HCT116 (cell line): ENCODE measurements around the gene PSMD4. TPM values are rescaled to one million over a fixed set of nuclear protein-coding genes. Genes with fewer than 3 reads are reported as not detected.
"Not testable (repeated sequence)": the region's sequence is repeated elsewhere in the genome, so short reads cannot be mapped to it uniquely, and the experiment has no call there.

Experiments used
- ATAC-seq: fragments of 200-7000 bp; cut with Tn5 transposase; 2 replicates; pipeline ENCODE4 v1.9.1; 2020; ENCODE audit warnings: mild to moderate bottlenecking, moderate library complexity
- BruUV-seq: library from RNA; stranded (reverse); fragments of 400-500 nt; replicated peaks from 2 replicates; lab custom pipeline; 2021; lab: Mats Ljungman, UMichigan
- CTCF ChIA-PET: fragments of 300-600 bp; sonication (Branson Sonifier 250); formaldehyde crosslinking; loops from one replicate; lab custom pipeline; 2021; ENCODE audit warnings: antibody characterized with exemption; lab: Charles Lee
- POLR2A ChIA-PET: fragments of 300-600, 350-600 bp; sonication (Branson Sonifier 250); formaldehyde crosslinking; loops from one replicate; lab custom pipeline; 2021; ENCODE audit warnings: antibody characterized with exemption; lab: Charles Lee
- RAD21 ChIA-PET, 2 experiments: fragments of 300-600 bp; sonication (Branson Sonifier 250); formaldehyde crosslinking; loops; one replicate each; lab custom pipeline; 2023; ENCODE audit warnings: low total read pairs in 2 of 2; ENCODE audit not compliant: uncharacterized antibody in 2 of 2, unreplicated experiment in 2 of 2, low non-redundant PET in 1 of 2; lab: Charles Lee
- DNase-seq: peaks from one replicate; pipeline ENCODE4 v3.0.0-alpha.2; 2010; ENCODE audit warnings: low read depth, low spot score
- H2AFZ ChIP-seq: fragments of 200-600 bp; shearing (Covaris generic), sonication (generic); 2 replicates; pipeline ENCODE4 v1.6.1; 2017; ENCODE audit warnings: low read depth, mixed run types, mixed read lengths, antibody characterized with exemption, low read length; ENCODE audit not compliant: poor library complexity, severe bottlenecking
- H3K27ac ChIP-seq: 2 replicates; pipeline ENCODE4 v1.5.1; 2012; ENCODE audit warnings: low read depth, low read length
- H3K27me3 ChIP-seq: fragments of 200-600 bp; sonication (generic); 2 replicates; pipeline ENCODE4 v1.6.1; 2016; ENCODE audit warnings: mixed run types, low read length, mixed read lengths; ENCODE audit not compliant: insufficient read depth
- H3K36me3 ChIP-seq, 2 experiments: fragments of 200-500 bp in 1 of 2; fragments of 200-600 bp in 1 of 2; sonication (Bioruptor generic) in 1 of 2; sonication (generic) in 1 of 2; 2 replicates each; pipeline versions ENCODE4 v1.5.1 to v1.6.1; 2014 to 2016; ENCODE audit warnings: low read length in 2 of 2, inconsistent platforms in 1 of 2, mixed read lengths in 1 of 2, mixed run types in 1 of 2; ENCODE audit not compliant: insufficient read depth in 2 of 2, control insufficient read depth in 1 of 2
- H3K4me1 ChIP-seq, 2 experiments: fragments of 200-600 bp in 1 of 2; sonication (generic) in 1 of 2; 2 replicates each; pipeline versions ENCODE4 v1.5.1 to v1.6.1; 2012 to 2017; ENCODE audit warnings: low read length in 2 of 2, inconsistent platforms in 1 of 2, mild to moderate bottlenecking in 1 of 2, mixed read lengths in 1 of 2, mixed run types in 1 of 2, moderate library complexity in 1 of 2; ENCODE audit not compliant: insufficient read depth in 2 of 2, control insufficient read depth in 1 of 2
- H3K4me2 ChIP-seq: fragments of 200-600 bp; sonication (generic); 2 replicates; pipeline ENCODE4 v1.6.1; 2017; ENCODE audit warnings: mixed run types, low read length, mixed read lengths
- H3K4me3 ChIP-seq, 2 experiments: fragments of 200-600 bp in 1 of 2; sonication (generic) in 1 of 2; replicated peaks in 1 of 2; 2 replicates each; pipeline ENCODE4 v1.5.1; 2011 to 2016; ENCODE audit warnings: low read length in 2 of 2, control low read depth in 1 of 2, low read depth in 1 of 2, mild to moderate bottlenecking in 1 of 2, mixed read lengths in 1 of 2, mixed run types in 1 of 2
- H3K79me2 ChIP-seq: fragments of 200-600 bp; sonication (generic); 2 replicates; pipeline ENCODE4 v1.6.1; 2017; ENCODE audit warnings: mild to moderate bottlenecking, mixed run types, low read length, moderate library complexity, mixed read lengths; ENCODE audit not compliant: insufficient read depth
- H3K9ac ChIP-seq: fragments of 200-600 bp; sonication (generic); 2 replicates; pipeline ENCODE4 v1.6.1; 2016; ENCODE audit warnings: low read length, mixed read lengths
- H3K9me2 ChIP-seq: fragments of 200-600 bp; sonication (generic), shearing (Covaris generic); 2 replicates; pipeline ENCODE4 v1.6.1; 2017; ENCODE audit warnings: mixed run types, mild to moderate bottlenecking, moderate library complexity; ENCODE audit not compliant: insufficient read depth
- H3K9me3 ChIP-seq, 2 experiments: fragments of 200-500 bp in 1 of 2; fragments of 200-600 bp in 1 of 2; sonication (Bioruptor generic) in 1 of 2; sonication (generic) in 1 of 2; 2 replicates each; pipeline ENCODE4 v1.6.1; 2014 to 2017; ENCODE audit warnings: low read length in 2 of 2, mixed read lengths in 2 of 2, inconsistent platforms in 1 of 2, low read depth in 1 of 2, mild to moderate bottlenecking in 1 of 2, mixed run types in 1 of 2, moderate library complexity in 1 of 2; ENCODE audit not compliant: control insufficient read depth in 1 of 2, insufficient read depth in 1 of 2
- H4K20me1 ChIP-seq: fragments of 200-600 bp; sonication (generic), shearing (Covaris generic); 2 replicates; pipeline ENCODE4 v1.6.1; 2017; ENCODE audit warnings: mixed run types, mild to moderate bottlenecking, moderate library complexity; ENCODE audit not compliant: insufficient read depth
- EGR1 ChIP-seq: IDR thresholded peaks from 2 replicates; pipeline ENCODE4 v1.6.1; 2012; ENCODE audit warnings: low read depth
- FOSL1 ChIP-seq: IDR thresholded peaks from 2 replicates; pipeline ENCODE4 v1.6.1; 2012; ENCODE audit warnings: low read depth
- JUND ChIP-seq: IDR thresholded peaks from 2 replicates; pipeline ENCODE4 v1.6.1; 2012
- POLR2AphosphoS5 ChIP-seq: IDR thresholded peaks from 2 replicates; pipeline ENCODE4 v1.6.1; 2011; ENCODE audit warnings: mild to moderate bottlenecking, low read depth, low read length, moderate library complexity
- RAD21 ChIP-seq: IDR thresholded peaks from 2 replicates; pipeline ENCODE4 v1.6.1; 2012; ENCODE audit warnings: low read depth, mild to moderate bottlenecking
- TCF7L2 ChIP-seq: IDR thresholded peaks from 2 replicates; pipeline ENCODE4 v1.7.0; 2011; ENCODE audit warnings: borderline replicate concordance, inconsistent platforms; ENCODE audit not compliant: insufficient read depth, insufficient read length; ENCODE audit errors: extremely low read depth
- YY1 ChIP-seq: IDR thresholded peaks from 2 replicates; pipeline ENCODE4 v1.6.1; 2011; ENCODE audit warnings: low read length, low read depth, moderate library complexity, mild to moderate bottlenecking; ENCODE audit not compliant: insufficient replicate concordance; ENCODE audit errors: extremely low read depth
- ZFX ChIP-seq: fragments of 450-650 bp; IDR thresholded peaks from 2 replicates; pipeline ENCODE4 v1.6.1; 2017
- intact Hi-C: fragments of 100-400 bp; cut with micrococcal nuclease; formaldehyde crosslinking; loops from 2 replicates; pipeline ENCODE4 v1.10.0; 2022
- total RNA-seq: library from RNA; stranded (reverse); gene quantifications from one replicate; pipeline ENCODE4 v1.2.1, GENCODE V29; 2021; ENCODE audit not compliant: unreplicated experiment
- TF ChIP-seq, protein P1 (sequence below): IDR thresholded peaks from 2 replicates; pipeline ENCODE4 v1.6.1; 2012; ENCODE audit warnings: low read depth
- TF ChIP-seq, protein P2 (sequence below): IDR thresholded peaks from 2 replicates; pipeline ENCODE4 v1.6.1; 2012

The PSMD4 gene
- total RNA-seq, 1 experiment from 2014 or later: 225 TPM

DNA sequence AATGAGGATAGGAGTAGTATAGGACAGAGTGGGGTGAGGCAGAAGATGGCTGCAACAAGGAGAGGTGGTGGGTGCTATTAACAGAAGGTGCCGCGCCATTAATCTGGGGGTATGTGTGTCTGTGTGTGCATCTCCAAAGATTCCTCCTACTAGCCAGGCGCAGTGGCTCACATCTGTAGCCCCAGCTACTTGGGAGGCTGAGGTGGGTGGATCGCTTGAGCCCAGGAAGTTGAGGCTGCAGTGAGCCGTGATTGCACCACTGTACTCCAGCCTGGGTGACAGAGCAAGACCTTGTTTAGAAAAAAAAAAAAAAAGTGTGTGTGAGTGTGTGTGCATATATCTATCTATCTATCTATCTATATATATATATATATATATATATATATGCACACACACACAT lies 20.8 kb downstream of the PSMD4 start:
- H3K27ac ChIP-seq, H3K27me3 ChIP-seq, H3K4me1 ChIP-seq, ATAC-seq, DNase-seq, RAD21 ChIA-PET, intact Hi-C loops, H3K4me2 ChIP-seq, CTCF ChIA-PET, H3K9me2 ChIP-seq, H3K4me3 ChIP-seq, H3K9me3 ChIP-seq, H3K36me3 ChIP-seq, BruUV-seq, H3K79me2 ChIP-seq, H4K20me1 ChIP-seq, POLR2A ChIA-PET, H2AFZ ChIP-seq, H3K9ac ChIP-seq: not testable (repeated sequence)

DNA sequence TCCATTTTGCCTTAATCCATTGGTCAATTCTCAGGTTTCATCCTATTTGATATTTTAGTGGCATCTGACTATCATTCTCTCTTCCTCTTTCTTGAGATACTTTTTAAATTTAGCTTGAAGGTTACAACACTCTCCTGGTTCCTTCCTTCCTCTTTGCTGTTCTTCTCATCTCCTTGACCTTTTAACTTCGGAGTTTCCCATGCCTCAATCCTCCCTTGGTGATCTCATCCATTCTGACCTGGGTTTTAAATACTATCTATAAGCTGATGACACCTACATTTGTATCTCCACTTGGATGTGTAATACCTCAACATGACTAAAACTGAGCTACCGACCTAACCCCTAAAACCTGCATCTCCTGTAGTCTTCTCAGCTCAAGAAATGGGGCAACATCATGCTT lies 22.7 kb downstream of the PSMD4 start:
- TF ChIP-seq, protein P1, sequence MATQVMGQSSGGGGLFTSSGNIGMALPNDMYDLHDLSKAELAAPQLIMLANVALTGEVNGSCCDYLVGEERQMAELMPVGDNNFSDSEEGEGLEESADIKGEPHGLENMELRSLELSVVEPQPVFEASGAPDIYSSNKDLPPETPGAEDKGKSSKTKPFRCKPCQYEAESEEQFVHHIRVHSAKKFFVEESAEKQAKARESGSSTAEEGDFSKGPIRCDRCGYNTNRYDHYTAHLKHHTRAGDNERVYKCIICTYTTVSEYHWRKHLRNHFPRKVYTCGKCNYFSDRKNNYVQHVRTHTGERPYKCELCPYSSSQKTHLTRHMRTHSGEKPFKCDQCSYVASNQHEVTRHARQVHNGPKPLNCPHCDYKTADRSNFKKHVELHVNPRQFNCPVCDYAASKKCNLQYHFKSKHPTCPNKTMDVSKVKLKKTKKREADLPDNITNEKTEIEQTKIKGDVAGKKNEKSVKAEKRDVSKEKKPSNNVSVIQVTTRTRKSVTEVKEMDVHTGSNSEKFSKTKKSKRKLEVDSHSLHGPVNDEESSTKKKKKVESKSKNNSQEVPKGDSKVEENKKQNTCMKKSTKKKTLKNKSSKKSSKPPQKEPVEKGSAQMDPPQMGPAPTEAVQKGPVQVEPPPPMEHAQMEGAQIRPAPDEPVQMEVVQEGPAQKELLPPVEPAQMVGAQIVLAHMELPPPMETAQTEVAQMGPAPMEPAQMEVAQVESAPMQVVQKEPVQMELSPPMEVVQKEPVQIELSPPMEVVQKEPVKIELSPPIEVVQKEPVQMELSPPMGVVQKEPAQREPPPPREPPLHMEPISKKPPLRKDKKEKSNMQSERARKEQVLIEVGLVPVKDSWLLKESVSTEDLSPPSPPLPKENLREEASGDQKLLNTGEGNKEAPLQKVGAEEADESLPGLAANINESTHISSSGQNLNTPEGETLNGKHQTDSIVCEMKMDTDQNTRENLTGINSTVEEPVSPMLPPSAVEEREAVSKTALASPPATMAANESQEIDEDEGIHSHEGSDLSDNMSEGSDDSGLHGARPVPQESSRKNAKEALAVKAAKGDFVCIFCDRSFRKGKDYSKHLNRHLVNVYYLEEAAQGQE: no peak
- TF ChIP-seq YY1 (no peak), EGR1 (no peak), TCF7L2 (no peak), POLR2AphosphoS5 (no peak), ZFX (no peak), FOSL1 (no peak), RAD21 (no peak), JUND (no peak)
- TF ChIP-seq, protein P2, sequence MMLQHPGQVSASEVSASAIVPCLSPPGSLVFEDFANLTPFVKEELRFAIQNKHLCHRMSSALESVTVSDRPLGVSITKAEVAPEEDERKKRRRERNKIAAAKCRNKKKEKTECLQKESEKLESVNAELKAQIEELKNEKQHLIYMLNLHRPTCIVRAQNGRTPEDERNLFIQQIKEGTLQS: no peak
- POLR2A ChIA-PET: no interaction called here
- H4K20me1 ChIP-seq: no peaks in the 10 kb centered on the region
- H3K4me1 ChIP-seq: peaks cover 5 to 19% of the 10 kb centered on the region in 2 experiments; a peak in 3 of 4 replicates
- CTCF ChIA-PET: no interaction called here
- H2AFZ ChIP-seq: no peak overlapping the region
- ATAC-seq (no peak), DNase-seq (no peak)
- H3K79me2 ChIP-seq: no peaks in the 10 kb centered on the region
- RAD21 ChIA-PET: no interaction called here
- no peaks in the 10 kb centered on the region for H3K9me3 ChIP-seq
- BruUV-seq: no TSS peak
- no peaks in the 10 kb centered on the region for H3K27me3 ChIP-seq
- intact Hi-C loops: no loop called here
- no peak overlapping the region for H3K27ac ChIP-seq
- no peak overlapping the region for H3K9ac ChIP-seq
- H3K36me3 ChIP-seq: no peaks in the 10 kb centered on the region
- H3K4me3 ChIP-seq: no peak overlapping the region
- no peaks in the 10 kb centered on the region for H3K9me2 ChIP-seq
- H3K4me2 ChIP-seq: no peak overlapping the region
